Eye (tissue), 1 donor: ENCODE measurements around the gene TRA2A.

Experiments used
- DNase-seq: peaks from one replicate; pipeline ENCODE4 v3.0.0-alpha.2; 2015

Gene TRA2A

GRCh38 chr7:23469150-23469960 is 62.4 kb downstream of the TRA2A start:
- peak; percentile 74 for DNase-seq

- DNase-seq = peak; percentile 79
These were observed 63.1 kb downstream of the TRA2A start for GRCh38 chr7:23468526-23469149.

GRCh38 chr7:23467806-23468525 is 63.8 kb downstream of the TRA2A start:
- DNase-seq = peak; percentile 75

GRCh38 chr7:23467291-23467805 is 64.4 kb downstream of the TRA2A start:
- DNase-seq = peak; percentile 72

- DNase-seq = no peak
These were observed 68.9 kb downstream of the TRA2A start for GRCh38 chr7:23462846-23463245.

GRCh38 chr7:23458044-23458443 is 73.7 kb downstream of the TRA2A start:
- DNase-seq = no peak

- no peak for DNase-seq
These were observed 75.7 kb downstream of the TRA2A start for GRCh38 chr7:23456093-23456492.

- DNase-seq = peak; percentile 37
These were observed 76.8 kb downstream of the TRA2A start for GRCh38 chr7:23454881-23455526.
